Measurements from ENCODE around the gene CEP104.
A peak's percentile ranks its signal among the peaks of the same experiment; 100 is the strongest.

CEP104 gene

DNA sequence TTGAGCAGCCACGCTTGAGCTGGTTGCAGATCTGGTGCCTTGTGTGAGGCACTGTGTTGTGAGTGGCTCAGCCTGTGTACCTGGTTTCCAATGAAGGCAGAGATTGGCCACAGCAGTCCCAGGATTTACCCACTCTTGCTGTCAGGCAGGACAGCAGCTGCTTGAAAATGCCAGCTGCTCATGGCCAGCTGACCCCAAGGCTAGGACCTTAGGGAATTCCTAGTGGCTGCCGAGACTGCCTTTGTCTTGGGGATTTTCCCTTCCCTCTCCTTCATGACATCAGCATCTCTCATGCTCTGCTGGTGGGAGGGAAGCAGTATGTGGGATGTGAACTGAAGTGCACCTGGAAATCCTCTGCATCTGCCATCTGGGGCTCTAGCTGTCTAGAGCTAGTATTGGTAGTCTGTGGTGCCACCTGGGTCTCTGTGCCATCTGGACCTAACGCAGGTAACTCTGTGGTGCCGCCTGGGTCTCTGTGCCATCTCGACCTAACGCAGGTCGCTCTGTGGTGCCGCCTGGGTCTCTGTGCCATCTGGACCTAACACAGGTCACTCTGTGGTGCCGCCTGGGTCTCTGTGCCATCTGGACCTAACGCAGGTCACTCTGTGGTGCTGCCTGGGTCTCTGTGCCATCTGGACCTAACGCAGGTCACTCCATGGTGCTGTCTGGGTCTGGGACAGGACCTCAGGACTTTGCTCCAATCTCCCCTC lies 56.9 kb downstream of the CEP104 start:
- no peak for DNase-seq (ENCODE audit: low read depth in 3 of 3)

DNA sequence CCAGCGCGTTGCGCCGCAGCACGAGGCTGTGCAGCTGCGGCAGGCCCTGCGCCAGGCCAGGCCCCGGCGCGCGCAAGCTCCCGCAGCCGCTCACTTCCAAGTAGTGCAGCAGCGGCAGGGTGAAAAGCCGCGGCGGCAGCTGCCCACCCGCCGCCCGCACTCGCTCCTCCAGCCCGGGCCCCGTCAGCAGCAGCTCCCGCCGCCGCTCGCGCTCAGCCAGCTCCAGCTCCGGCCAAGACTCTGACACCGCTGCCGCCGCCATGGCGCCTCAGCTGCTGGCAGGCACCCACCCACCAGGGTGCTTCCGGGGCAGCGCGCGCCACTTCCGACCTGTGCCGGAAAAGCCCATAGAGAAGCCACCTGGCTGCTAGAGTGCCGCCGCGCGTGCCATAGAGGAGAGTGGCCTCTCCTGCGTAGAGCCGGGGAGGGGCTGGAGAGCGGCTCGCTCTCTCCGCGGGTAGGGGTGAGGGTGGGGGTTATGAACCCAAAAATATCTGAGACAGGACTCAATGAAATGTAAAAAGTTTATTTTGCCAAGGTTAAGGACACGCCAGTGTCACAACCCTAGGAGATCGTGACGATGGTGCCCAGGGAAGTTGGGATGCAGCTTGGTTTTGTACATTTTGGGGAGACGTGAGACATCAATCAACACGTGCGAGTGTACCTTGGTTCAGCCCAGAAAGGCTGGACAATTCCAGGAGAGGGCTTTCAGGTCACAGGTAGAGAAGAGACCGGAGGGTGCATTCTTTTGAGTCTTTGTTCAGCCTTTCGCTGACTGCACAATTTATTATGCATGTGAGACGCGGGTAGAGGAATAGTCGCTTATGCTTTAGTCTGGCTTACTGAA lies 60.6 kb downstream of the CEP104 start, which contains the start of gene LRRC47:
LRRC47 (minus strand) TSS at position 284 of the 847 bp plus-strand sequence; CDS start at position 262, 22 bp downstream.
- DNase-seq (ENCODE audit: low read depth in 3 of 3): peak; percentile 81 to 91 (median 89)

DNA sequence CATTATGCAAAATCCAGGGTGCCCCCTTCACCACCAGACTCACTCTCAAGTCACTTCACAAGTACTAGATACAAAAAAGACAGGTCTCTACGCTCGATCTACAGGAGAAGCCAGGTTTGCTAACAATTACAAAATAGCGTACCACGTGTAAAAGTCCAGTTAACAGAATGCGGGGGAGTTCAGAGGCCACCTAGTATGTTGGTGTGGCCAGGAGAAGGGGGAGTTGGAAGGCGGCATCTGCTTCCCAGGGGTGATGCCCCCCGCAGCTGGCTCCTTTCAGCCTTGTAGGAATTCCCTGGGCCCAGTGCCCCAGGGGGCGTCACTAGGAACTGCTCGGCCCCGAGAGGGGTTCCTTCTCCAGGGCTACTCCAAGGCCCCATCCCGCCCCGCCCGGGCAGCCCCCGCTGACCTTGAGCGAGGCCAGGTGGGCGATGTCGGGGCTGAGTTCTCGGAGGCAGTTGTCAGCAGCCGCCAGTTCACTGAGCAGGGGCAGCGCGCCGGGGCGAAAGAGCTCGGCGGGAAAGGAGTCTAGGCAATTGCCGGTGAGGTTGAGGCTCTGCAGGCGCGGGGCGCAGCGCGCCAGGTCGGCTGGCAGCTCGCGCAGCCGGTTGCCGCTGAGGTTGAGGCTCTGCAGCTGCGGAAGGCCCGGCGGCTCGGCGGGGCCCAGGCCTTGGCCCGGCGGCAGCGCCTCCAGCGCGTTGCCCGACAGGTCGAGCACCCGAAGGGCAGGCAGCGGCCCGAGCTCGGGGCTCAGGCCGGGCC lies 61.4 kb downstream of the CEP104 start:
- no peak for DNase-seq (ENCODE audit: low read depth in 3 of 3)

DNA sequence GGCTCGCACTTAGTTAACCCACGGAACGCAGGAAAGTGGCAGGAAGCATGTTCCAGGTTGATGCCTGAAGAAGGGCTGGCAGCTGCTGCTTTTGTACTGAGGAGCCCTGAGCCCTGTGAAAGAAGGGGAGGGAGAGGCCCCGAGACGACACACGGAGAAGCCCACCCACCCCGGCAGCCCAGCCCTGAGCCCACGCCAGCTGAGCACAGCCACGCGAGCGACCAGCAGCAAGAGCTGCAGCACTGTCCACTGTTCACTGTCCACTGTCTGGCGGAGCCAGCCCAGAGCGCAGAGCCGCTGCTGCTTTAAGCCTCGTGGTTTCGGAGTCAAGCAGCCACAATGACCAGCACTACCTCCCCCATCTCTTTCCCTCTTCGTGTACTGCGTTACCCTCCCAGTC lies 66.1 kb downstream of the CEP104 start:
- DNase-seq (ENCODE audit: low read depth in 3 of 3): no peak

DNA sequence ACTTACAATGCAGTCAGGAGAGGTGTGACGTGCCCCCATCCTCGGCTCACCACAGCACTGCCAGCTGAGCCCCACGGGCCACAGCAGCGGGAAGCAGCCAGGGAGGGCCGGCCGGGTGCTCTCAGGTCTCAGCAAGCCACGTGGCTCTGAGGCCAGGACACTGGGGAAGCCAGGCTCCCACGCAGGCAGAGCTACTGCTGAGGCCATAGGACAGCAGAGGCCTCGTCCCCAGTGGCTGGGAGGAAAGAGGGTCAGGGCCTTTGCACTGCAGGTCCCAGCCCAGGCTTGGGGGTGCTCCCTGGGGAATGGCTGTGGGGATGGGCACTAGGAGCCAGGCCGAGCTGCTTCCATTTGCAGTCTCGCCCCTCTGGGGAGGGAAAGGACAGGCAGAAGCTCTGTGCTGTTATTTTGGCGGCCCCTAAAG lies 66.5 kb downstream of the CEP104 start:
- no peak for DNase-seq (ENCODE audit: low read depth in 3 of 3)

DNA sequence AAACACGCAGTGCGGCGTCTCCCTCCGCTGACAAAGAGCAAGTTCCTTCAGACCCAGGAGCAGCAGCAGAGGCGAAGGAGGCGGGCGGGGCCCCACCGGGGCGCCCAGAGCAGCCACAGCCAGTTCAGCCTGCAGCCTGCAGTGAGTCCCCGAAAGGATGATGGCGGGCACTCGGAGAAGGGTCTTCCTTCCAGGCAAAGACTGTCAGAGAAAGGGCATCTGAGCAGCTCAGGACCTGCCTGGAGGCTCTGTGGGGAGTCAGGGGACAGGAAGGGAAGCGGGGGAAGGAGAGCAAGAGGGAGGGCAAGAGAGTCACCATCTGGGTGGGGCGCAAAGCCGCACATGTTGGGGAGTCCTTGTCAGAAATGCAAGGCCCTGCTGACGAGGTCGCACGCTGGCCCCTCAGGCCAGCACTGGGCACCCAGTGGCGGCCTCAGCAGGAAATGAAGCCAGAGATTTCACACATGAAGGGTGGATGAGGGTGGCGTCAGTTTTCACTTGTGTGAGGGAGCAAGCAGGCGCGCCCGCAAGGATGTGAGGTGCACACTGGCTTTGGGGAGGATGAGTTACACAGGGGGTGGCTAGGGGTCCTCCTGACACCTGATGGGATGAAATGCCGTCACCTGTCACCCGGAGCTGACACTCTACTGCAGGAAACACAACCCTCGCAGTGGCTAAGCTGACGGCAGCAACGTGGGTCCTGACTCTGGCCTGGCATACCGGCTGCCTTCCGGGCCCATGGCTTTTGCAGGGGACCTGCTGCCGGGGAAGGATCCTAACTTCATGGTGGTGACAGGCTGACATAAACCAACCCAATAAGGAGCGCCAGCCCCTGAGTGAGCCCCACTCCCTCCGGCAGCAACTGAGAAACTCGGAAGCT lies 67.3 kb downstream of the CEP104 start:
- no peak for DNase-seq (ENCODE audit: low read depth in 3 of 3)

DNA sequence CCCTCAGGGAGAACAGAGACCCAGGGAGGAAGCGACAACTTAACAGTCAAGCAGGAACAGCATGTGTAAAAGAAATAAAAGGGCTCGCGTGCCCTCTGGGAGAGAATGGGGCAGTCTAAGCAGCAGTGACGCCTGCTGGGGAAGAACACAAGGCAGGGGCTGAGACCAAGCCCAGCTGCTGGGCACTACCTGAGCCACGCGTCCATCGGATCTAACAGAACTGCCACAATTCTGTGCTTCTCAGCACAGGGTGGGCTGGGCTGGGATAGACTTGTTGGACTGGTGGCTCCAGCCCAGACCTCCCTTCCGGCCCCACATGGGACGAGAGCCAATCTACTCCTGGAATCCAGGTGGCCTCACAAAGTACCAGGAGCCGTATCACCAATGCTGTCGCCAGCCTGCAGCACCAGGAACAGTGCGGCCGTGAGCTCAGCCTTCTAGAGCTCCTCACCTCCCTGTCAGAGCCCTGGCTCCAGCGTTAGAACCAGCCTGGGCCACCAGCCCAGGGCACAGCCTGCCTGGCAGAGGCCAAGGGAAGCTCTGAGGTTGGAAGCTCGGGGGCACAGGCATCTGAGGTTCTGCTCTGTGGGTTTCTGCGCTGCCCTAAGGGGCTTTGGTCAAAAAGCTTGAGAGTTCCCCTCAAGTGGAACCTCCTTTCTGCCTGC lies 68.1 kb downstream of the CEP104 start:
- DNase-seq (ENCODE audit: low read depth in 3 of 3): no peak

DNA sequence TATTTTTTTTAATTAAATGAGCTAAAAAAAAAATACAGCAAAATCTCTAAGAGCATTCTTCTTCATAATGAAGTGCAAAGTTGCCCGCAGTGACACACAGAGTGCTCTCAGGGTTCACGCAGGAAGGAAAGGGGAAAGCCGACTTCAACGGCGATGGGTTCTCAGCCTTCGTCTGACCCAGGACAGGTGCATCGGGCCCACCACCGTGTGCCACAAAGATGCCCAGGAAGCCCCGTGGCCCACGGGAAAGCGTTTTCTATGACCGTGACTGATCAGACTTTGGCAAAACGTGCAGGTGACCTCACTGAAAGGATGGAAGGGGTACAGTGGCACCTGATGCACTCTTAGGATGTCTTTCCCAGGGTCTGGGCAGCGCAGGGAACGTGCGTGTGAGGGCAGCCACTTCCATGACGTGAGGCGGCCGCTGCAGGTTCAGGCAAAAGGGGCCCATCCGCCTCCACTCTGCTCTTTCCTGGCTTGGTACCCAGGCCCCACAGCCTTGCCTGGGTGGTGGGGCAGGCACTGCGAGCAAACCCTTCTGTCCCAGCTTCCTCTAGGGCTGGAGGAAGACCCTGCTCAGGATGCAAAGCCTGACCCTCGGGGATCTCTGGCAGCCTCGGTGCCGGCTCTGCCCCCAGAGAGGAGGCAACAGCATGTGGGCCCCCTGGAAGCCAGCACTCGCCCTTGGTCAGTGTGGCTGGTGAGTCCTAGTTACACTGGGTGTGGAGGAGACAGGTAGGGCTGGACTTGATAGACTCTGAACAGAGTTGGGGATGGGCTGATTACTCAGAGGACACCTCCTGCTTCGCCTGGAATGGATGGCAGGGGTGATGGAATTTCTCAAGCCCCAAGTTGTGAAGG lies 69.0 kb downstream of the CEP104 start:
- no peak for DNase-seq (ENCODE audit: low read depth in 3 of 3)

DNA sequence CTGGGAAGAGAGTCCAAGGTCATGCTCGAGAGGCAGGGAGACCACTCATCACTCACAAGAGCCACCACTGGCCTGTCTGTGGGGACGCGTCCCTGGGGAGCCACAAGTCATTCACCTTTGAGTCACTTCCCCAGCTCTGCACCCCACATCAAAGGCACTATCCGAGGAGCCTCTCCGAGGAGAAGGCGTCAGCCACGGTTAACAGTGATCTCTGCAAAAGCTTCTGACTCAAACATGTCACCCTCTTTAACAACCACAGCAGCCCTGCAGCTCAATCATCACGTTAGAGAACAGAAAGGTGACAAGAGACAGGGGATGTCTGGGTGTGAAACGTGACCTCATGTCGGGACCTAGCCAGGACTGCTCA lies 69.7 kb downstream of the CEP104 start:
- no peak for DNase-seq (ENCODE audit: low read depth in 3 of 3)

DNA sequence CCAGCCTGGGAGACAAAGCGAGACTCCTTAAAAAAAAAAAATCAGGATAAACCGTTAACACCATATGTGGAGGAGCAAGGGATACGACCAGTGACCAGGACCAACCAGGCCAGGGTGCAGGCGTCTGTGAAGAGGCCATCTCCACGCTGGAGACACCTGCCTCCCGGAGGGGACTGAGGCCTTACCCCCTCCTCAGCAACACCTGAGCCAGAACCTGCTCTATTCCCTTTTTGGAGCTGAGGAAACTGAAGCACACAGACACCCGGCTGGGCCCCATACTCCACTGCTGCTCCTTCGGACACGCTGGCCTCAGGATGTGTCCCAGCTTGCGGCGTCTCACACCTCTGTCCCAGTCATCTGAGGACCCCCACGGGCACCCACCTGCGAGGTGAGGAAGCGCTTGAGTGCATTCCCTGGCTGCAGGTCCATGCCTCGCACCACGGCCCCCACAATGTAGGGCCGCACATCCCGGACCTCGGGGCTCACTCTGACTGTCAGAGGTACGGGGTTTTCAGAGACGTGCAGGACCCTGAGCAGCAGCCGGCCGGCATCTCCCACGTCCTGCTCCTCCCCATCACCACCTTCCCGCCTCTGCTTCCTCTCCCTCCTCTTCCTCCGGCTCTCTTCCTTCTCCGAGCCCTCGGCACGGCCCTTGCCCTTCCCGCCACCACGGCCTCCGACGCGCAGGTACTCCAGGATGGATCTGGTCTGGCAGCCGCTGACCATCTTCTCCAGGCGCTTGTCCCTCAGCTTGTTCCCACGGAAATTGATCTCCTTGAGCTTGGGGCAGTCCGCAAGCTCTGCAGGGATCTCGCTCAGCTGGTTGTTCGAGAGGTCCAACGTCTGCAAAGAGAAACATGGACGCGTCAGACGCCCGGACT lies 70.3 kb downstream of the CEP104 start:
- no peak for DNase-seq (ENCODE audit: low read depth in 3 of 3)

DNA sequence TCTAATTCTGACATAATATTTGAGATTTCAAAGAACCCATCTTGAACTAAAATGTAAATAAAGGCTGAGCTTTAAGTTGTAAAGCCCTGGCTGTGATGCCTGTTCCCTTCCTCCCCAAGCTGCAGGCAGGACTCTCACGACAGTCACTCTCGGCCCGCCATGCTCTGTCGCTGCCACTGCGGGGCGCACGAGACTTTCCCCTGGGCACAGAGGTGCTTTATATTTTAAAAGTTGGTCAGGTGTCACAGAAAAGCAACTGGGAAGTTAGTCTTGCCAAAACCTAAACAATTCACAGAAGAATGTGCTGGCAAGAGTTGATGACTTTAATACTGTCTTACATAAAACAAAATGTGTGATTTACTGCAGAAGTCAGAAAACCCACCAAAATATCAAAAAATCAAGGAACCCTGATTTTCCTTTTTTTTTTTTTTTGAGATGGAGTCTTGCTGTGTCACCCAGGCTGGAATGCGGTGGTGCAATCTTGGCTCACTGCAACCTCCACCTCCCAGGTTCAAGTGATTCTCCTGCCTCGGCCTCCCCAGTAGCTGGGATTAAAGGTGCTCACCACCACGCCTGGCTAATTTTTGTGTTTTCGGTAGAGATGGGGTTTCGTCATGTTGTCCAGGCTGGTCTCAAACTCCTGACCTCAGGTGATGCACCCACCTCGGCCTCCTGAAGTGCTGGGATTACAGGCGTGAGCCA lies 71.4 kb downstream of the CEP104 start:
- no peak for DNase-seq (ENCODE audit: low read depth in 3 of 3)

DNA sequence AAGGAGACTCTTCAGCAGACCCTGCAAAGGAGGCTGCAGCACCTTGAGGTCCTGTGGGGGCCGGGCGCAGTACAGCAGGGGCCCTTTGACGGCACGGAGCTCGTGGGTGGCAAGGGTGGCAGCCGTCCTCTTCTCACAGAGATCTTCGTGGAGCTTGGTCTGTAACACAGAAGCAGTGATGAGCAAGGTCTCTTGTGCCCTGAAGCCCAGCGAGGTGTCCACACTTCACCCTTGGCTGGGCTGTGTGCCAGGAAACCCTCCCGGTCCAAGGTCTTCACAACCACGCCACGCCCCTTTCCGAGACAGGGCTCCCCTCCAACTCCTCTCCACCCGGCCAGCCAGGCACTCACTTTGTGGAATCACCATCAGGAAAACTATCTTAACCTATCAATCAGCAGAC lies 72.0 kb downstream of the CEP104 start:
- DNase-seq (ENCODE audit: low read depth in 3 of 3): no peak

DNA sequence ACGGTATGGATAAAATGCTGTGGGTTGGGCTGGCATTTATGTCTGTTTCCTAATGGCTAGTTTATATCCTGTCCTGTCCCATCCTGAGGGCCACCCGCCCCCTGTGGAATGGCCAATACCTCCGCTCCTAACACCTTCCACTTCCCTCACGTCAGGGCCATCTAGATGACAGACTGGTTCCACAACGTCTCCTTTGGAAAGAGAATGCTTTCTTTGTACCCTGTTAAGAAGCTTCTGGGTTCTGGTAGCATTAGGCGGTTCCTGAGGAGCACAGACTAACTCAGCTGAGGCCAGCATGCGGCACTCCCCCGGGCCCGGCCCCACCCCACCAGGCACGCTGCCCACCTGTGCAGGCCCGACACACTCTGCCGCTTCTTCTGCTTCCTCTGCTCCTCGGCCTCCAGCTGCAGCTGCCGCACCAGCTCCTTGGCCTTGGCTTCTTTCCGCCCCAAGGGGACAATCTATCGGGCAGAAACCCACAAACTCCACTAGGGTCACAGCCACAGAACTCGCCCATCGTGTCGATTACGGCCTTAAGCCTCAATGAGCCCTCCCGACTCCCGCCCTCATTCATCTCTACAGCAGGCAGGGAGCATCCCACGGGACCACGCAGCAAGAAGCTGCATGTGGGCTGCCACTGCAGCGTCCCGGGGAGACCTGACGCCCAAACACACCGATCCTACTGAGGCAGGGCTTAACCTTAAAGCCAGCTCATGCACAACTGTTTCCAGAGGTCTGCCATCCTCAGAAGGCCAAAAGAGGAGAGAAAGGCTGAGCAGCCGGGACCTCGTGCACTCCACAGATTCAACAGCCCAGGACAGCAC lies 73.1 kb downstream of the CEP104 start:
- DNase-seq (ENCODE audit: low read depth in 3 of 3): no peak

DNA sequence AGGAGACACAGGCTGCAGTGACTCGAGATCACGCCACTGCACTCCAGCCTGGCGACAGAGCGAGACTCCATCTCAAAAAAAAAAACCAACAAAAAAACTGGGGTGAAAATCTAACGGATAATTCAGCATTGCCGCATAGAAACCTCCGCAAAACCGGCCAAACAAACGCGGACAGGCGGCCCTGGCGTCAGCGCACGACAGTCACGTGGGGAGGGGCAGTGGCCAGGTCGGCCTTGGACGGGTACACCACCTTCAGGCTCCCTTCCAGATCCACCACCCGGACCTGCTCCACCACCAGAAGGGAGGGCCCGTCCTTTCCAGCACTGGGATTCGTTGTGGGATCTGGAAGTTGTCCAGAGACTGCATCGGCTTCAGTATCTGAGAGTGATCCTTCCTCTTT lies 76.1 kb downstream of the CEP104 start:
- DNase-seq (ENCODE audit: low read depth in 3 of 3): no peak

DNA sequence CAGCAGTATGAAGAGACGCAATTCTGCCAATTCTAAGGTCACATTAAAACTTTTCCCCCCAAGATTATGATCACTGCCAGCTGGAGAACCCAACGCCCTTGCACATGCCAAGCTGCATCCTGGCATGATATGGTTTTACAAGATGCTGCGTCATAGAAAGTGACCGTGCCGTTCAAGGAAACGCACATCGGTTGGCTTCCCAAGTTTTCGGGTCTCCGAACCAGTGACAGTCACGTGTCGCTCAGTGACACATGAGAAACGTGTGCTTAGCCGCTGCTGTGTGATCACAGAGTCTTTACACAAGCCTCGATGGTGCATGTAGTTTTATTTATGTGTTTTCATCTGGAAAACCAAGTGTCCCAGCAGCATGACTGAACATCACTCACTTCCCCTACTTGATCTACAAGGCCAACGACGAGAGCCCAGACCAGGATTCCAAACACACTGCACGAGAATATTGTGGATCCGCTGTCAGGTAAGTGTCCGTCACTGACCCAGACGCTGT lies 77.0 kb downstream of the CEP104 start:
- DNase-seq (ENCODE audit: low read depth in 3 of 3): no peak

DNA sequence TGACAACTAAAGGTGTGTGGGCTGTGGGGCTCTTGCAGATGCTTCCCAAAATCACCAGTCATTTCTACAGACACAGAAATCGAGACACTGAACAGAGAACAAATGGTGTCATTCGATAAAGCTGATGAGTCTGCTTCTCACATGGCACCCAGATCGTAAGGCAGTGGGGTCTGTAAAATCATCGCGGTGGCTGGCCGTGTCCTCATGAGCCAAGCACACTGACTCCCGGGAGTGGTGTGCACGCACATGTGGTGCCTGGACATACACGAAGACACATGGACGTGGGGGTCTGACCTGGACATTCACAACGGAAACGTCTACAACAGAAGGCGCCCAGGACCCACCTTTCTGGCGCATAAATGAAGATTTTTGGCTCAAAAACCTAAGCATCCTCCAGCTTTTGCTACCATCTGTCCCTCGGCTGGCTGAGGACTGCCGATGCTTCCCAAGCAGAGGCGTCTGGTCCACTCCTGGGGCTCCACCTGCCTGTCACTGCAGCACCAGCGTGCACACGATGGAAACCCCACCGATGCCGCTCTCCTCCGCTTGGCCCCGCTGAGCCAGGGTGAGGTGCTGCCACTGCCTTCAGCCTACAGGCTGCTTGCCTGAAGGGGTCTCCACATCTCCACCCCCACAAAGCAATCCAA lies 77.6 kb downstream of the CEP104 start:
- DNase-seq (ENCODE audit: low read depth in 3 of 3): no peak
